GM23338 (cell line): ENCODE measurements around the gene WHAMM. TPM values are rescaled to one million over a fixed set of nuclear protein-coding genes. Genes with fewer than 3 reads are reported as not detected.

Experiments
- ATAC-seq: fragments of 200-7000 bp; cut with Tn5 transposase; 3 replicates; pipeline ENCODE4 v1.9.1; 2020
- DNase-seq: peaks from one replicate; pipeline ENCODE4 v3.0.0-alpha.2; 2015; ENCODE audit warnings: low spot score
- H2AFZ ChIP-seq: fragments of 200-600 bp; sonication (generic); 2 replicates; pipeline ENCODE4 v1.8.0; 2016; ENCODE audit warnings: antibody characterized with exemption, mild to moderate bottlenecking, moderate library complexity
- H3F3A ChIP-seq: fragments of 200-600 bp; sonication (generic); replicated peaks from 2 replicates; pipeline ENCODE4 v1.8.0; 2017; ENCODE audit warnings: antibody characterized with exemption, mixed run types, low read depth
- H3K27ac ChIP-seq: fragments of 200-600 bp; sonication (generic); 2 replicates; pipeline ENCODE4 v1.6.1; 2016; ENCODE audit warnings: low read depth
- H3K27me3 ChIP-seq: fragments of 200-600 bp; sonication (generic); 2 replicates; pipeline ENCODE4 v1.8.0; 2016; ENCODE audit warnings: mild to moderate bottlenecking, mixed run types, moderate library complexity; ENCODE audit not compliant: insufficient read depth
- H3K36me3 ChIP-seq: fragments of 200-600 bp; sonication (generic); 2 replicates; pipeline ENCODE4 v1.8.0; 2016; ENCODE audit warnings: mild to moderate bottlenecking; ENCODE audit not compliant: insufficient read depth
- H3K4me1 ChIP-seq: fragments of 200-600 bp; sonication (generic); 2 replicates; pipeline ENCODE4 v1.8.0; 2016; ENCODE audit warnings: mild to moderate bottlenecking, moderate library complexity; ENCODE audit not compliant: insufficient read depth
- H3K4me2 ChIP-seq: fragments of 200-600 bp; sonication (generic); 2 replicates; pipeline ENCODE4 v1.7.1; 2017; ENCODE audit warnings: mixed run types
- H3K4me3 ChIP-seq: fragments of 200-600 bp; sonication (generic); 2 replicates; pipeline ENCODE4 v1.6.1; 2016; ENCODE audit warnings: mixed run types
- H3K79me2 ChIP-seq: fragments of 200-600 bp; sonication (generic); replicated peaks from 2 replicates; pipeline ENCODE4 v1.8.0; 2017; ENCODE audit warnings: mild to moderate bottlenecking; ENCODE audit not compliant: insufficient read depth
- H3K9me2 ChIP-seq: fragments of 200-600 bp; sonication (generic); 2 replicates; pipeline ENCODE4 v1.8.0; 2017; ENCODE audit not compliant: insufficient read depth
- H4K20me1 ChIP-seq: fragments of 200-600 bp; sonication (generic); replicated peaks from 2 replicates; pipeline ENCODE4 v1.8.0; 2017; ENCODE audit warnings: mild to moderate bottlenecking; ENCODE audit not compliant: insufficient read depth
- H3K27ac Mint-ChIP-seq: 2 replicates; pipeline ENCODE4 v1.8.0; 2020; ENCODE audit warnings: inconsistent platforms, mild to moderate bottlenecking, moderate library complexity, mixed read lengths
- H3K27me3 Mint-ChIP-seq: 3 replicates; pipeline ENCODE4 v1.8.0; 2022; ENCODE audit warnings: low read depth, mild to moderate bottlenecking, moderate library complexity, mixed read lengths, inconsistent platforms; ENCODE audit not compliant: insufficient read depth, poor library complexity
- H3K36me3 Mint-ChIP-seq: 3 replicates; pipeline ENCODE4 v1.8.0; 2021; ENCODE audit warnings: low read depth, mild to moderate bottlenecking, inconsistent platforms, moderate library complexity, mixed read lengths
- H3K4me1 Mint-ChIP-seq: 3 replicates; pipeline ENCODE4 v1.8.0; 2020; ENCODE audit warnings: mild to moderate bottlenecking, inconsistent platforms, mixed read lengths
- H3K4me3 Mint-ChIP-seq: 3 replicates; pipeline ENCODE4 v1.8.0; 2021; ENCODE audit warnings: moderate library complexity, mild to moderate bottlenecking, inconsistent platforms, mixed read lengths
- H3K9me3 Mint-ChIP-seq: 3 replicates; pipeline ENCODE4 v1.8.0; 2020; ENCODE audit warnings: moderate library complexity, mild to moderate bottlenecking, inconsistent platforms, mixed read lengths
- CREB1 ChIP-seq: fragments of 250-450 bp; sonication (Bioruptor Pico); IDR thresholded peaks from 2 replicates; pipeline ENCODE4 v1.5.0; 2020; ENCODE audit warnings: low read depth, mild to moderate bottlenecking, moderate library complexity
- EZH2 ChIP-seq: fragments of 200-600 bp; sonication (generic); IDR thresholded peaks from one replicate; pipeline ENCODE4 v1.8.0; 2017; ENCODE audit warnings: antibody characterized with exemption, mild to moderate bottlenecking, low read depth; ENCODE audit not compliant: unreplicated experiment
- EZH2phosphoT487 ChIP-seq: fragments of 200-600 bp; sonication (generic); IDR thresholded peaks from one replicate; pipeline ENCODE4 v1.8.1; 2018; ENCODE audit warnings: antibody characterized with exemption; ENCODE audit not compliant: unreplicated experiment
- JUNB ChIP-seq: IDR thresholded peaks from one replicate; pipeline ENCODE4 v1.6.1; 2016; ENCODE audit warnings: antibody characterized with exemption; ENCODE audit not compliant: unreplicated experiment
- NANOG ChIP-seq: IDR thresholded peaks from 2 replicates; pipeline ENCODE4 v1.6.1; 2016; ENCODE audit warnings: antibody characterized with exemption, borderline replicate concordance
- POLR2AphosphoS5 ChIP-seq: IDR thresholded peaks from 2 replicates; pipeline ENCODE4 v1.6.1; 2016; ENCODE audit warnings: antibody characterized with exemption, low read depth
- STAT1 ChIP-seq: IDR thresholded peaks from one replicate; pipeline ENCODE4 v1.6.1; 2016; ENCODE audit warnings: antibody characterized with exemption; ENCODE audit not compliant: unreplicated experiment
- ZNF114 ChIP-seq: fragments of 250-450 bp; sonication (Bioruptor Pico); IDR thresholded peaks from 2 replicates; pipeline ENCODE4 v1.5.0; 2020; ENCODE audit warnings: mild to moderate bottlenecking, moderate library complexity
- ZNF331 ChIP-seq: fragments of 250-450 bp; sonication (Bioruptor Pico); IDR thresholded peaks from 2 replicates; pipeline ENCODE4 v1.5.0; 2020; ENCODE audit warnings: low read depth, mild to moderate bottlenecking, moderate library complexity
- polyA plus RNA-seq: library from polyadenylated mRNA; unstranded; fragments of >200 nt; fragmentation: Nextera tagmentation; extraction: Ambion mirVana; gene quantifications from 2 replicates; pipeline ENCODE4 v1.2.1, GENCODE V29; 2016
- total RNA-seq: library from RNA; depleted of rRNA; stranded (reverse); fragments of >200 nt; shearing (Covaris generic); gene quantifications from 2 replicates; pipeline ENCODE4 v1.2.3, GENCODE V29; 2014
- TF ChIP-seq, protein P1 (sequence below): fragments of 250-450 bp; sonication (Bioruptor Pico); IDR thresholded peaks from 2 replicates; pipeline ENCODE4 v1.5.0; 2020; ENCODE audit warnings: mild to moderate bottlenecking, moderate library complexity
- TF ChIP-seq, protein P2 (sequence below): IDR thresholded peaks from one replicate; pipeline ENCODE4 v1.6.1; 2018; ENCODE audit warnings: antibody characterized with exemption; ENCODE audit not compliant: unreplicated experiment
- TF ChIP-seq, protein P3 (sequence below), 2 experiments: fragments of 200-600 bp in 1 of 2; sonication (generic) in 1 of 2; conservative IDR thresholded peaks; 2 replicates each; pipeline versions ENCODE4 v1.5.1 to v1.6.1; 2016 to 2017; ENCODE audit warnings: antibody characterized with exemption in 2 of 2, low read depth in 2 of 2, mild to moderate bottlenecking in 2 of 2, moderate library complexity in 1 of 2

The WHAMM gene
- total and polyA plus RNA-seq, 2 experiments from 2014 or later: 2.2 to 4.1 TPM

DNA sequence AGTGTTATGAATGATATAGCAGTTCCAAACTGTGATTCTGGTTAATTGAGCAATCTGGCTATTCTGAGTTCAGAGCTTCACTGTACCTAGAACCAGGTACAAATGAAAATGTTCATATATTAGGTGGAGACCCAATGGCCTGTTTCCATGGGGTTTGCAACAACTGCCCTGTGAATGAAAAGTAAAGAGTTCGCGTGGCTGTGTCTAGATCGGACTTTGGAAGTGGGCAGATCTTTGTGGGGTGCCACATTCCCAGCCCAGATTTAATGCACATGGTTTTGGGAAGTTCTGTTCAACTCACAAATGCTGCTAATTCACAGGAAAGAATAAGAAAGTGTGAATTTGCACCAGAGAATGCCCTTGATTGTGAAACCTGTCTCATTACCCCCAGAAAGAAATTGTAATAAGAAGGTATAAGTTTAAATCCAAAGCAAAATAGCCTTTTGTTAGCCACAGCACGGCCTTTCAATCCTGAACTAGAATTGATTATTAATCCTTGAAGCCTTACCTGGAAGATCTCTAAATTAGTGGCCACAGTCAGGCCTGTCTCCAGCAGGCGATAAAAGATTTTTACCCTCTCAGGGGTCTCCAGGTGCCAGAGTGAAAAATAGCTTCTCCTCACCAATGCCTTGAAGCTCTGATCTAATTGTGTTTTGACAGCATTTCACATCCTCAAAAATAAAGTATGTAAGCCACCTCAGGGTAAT lies 22.6 kb downstream of the WHAMM start (continued):
- TF ChIP-seq, protein P1, sequence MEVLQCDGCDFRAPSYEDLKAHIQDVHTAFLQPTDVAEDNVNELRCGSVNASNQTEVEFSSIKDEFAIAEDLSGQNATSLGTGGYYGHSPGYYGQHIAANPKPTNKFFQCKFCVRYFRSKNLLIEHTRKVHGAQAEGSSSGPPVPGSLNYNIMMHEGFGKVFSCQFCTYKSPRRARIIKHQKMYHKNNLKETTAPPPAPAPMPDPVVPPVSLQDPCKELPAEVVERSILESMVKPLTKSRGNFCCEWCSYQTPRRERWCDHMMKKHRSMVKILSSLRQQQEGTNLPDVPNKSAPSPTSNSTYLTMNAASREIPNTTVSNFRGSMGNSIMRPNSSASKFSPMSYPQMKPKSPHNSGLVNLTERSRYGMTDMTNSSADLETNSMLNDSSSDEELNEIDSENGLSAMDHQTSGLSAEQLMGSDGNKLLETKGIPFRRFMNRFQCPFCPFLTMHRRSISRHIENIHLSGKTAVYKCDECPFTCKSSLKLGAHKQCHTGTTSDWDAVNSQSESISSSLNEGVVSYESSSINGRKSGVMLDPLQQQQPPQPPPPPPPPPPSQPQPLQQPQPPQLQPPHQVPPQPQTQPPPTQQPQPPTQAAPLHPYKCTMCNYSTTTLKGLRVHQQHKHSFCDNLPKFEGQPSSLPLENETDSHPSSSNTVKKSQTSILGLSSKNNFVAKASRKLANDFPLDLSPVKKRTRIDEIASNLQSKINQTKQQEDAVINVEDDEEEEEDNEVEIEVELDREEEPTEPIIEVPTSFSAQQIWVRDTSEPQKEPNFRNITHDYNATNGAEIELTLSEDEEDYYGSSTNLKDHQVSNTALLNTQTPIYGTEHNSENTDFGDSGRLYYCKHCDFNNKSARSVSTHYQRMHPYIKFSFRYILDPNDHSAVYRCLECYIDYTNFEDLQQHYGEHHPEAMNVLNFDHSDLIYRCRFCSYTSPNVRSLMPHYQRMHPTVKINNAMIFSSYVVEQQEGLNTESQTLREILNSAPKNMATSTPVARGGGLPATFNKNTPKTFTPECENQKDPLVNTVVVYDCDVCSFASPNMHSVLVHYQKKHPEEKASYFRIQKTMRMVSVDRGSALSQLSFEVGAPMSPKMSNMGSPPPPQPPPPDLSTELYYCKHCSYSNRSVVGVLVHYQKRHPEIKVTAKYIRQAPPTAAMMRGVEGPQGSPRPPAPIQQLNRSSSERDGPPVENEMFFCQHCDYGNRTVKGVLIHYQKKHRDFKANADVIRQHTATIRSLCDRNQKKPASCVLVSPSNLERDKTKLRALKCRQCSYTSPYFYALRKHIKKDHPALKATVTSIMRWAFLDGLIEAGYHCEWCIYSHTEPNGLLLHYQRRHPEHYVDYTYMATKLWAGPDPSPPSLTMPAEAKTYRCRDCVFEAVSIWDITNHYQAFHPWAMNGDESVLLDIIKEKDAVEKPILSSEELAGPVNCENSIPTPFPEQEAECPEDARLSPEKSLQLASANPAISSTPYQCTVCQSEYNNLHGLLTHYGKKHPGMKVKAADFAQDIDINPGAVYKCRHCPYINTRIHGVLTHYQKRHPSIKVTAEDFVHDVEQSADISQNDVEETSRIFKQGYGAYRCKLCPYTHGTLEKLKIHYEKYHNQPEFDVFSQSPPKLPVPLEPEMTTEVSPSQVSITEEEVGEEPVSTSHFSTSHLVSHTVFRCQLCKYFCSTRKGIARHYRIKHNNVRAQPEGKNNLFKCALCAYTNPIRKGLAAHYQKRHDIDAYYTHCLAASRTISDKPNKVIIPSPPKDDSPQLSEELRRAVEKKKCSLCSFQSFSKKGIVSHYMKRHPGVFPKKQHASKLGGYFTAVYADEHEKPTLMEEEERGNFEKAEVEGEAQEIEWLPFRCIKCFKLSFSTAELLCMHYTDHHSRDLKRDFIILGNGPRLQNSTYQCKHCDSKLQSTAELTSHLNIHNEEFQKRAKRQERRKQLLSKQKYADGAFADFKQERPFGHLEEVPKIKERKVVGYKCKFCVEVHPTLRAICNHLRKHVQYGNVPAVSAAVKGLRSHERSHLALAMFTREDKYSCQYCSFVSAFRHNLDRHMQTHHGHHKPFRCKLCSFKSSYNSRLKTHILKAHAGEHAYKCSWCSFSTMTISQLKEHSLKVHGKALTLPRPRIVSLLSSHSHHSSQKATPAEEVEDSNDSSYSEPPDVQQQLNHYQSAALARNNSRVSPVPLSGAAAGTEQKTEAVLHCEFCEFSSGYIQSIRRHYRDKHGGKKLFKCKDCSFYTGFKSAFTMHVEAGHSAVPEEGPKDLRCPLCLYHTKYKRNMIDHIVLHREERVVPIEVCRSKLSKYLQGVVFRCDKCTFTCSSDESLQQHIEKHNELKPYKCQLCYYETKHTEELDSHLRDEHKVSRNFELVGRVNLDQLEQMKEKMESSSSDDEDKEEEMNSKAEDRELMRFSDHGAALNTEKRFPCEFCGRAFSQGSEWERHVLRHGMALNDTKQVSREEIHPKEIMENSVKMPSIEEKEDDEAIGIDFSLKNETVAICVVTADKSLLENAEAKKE (CRISPR knock-in tag): no peak
- no peak for TF ChIP-seq EZH2
- no peak for TF ChIP-seq JUNB
- no peak for TF ChIP-seq NANOG

DNA sequence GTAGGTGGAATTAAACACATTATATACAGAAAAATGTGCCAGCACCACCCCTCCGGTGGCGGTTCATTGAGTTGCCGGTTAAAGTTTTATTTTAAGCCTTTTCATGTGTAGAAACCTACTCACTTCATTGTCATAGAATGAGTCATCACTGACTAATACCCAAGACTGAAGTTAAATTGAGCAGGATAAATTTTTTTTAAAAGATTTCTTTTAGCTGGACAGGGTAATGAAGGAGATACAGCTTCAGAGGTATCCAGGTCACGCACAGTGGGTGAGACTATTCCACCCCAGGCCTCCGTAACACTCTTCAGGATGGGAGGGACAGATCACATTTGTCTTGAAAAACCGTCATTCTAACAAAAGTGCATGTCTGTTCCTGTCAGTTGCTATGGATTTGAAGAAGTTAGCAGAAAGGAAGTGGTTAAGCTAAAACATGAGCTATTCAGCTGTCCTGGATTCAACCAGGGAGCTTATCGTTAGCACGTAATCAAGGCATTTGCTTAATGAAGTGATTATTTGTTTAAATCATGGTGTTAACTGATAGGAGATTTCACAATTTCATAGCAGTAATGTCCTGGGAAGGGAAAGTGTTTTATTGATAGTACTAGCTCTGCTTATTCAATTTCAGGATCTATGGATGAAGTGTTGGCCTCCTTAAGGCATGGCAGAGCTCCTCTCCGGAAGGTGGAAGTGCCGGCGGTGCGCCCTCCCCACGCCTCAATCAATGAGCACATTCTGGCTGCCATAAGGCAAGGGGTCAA lies 23.4 kb downstream of the WHAMM start:
- H3K4me1 Mint-ChIP-seq: no peaks in the 10 kb centered on the region; the same call in 2 of the 3 replicates
- 0 out of 2 replicates have a peak overlapping the region, but pooled peaks have one; percentile 69 for H3K27ac Mint-ChIP-seq
- Histone ChIP-seq H3K27me3 (no peaks in the 10 kb centered on the region), H3K4me2 (no peak overlapping the region), H3K4me3 (no peak overlapping the region), H3K27ac (no peak overlapping the region), H4K20me1 (no peaks in the 10 kb centered on the region), H3K4me1 (no peaks in the 10 kb centered on the region), H3K36me3 (peaks cover 11% of the 10 kb centered on the region), H3F3A (no peaks in the 10 kb centered on the region), H2AFZ (no peak overlapping the region), H3K79me2 (no peaks in the 10 kb centered on the region), H3K9me2 (no peaks in the 10 kb centered on the region)
- H3K27me3 Mint-ChIP-seq: no peaks in the 10 kb centered on the region
- no peak overlapping the region for H3K4me3 Mint-ChIP-seq
- DNase-seq (no peak), ATAC-seq (no peak)
- H3K9me3 Mint-ChIP-seq: no peaks in the 10 kb centered on the region
- peaks cover 35% of the 10 kb centered on the region for H3K36me3 Mint-ChIP-seq
- TF ChIP-seq, protein P2, sequence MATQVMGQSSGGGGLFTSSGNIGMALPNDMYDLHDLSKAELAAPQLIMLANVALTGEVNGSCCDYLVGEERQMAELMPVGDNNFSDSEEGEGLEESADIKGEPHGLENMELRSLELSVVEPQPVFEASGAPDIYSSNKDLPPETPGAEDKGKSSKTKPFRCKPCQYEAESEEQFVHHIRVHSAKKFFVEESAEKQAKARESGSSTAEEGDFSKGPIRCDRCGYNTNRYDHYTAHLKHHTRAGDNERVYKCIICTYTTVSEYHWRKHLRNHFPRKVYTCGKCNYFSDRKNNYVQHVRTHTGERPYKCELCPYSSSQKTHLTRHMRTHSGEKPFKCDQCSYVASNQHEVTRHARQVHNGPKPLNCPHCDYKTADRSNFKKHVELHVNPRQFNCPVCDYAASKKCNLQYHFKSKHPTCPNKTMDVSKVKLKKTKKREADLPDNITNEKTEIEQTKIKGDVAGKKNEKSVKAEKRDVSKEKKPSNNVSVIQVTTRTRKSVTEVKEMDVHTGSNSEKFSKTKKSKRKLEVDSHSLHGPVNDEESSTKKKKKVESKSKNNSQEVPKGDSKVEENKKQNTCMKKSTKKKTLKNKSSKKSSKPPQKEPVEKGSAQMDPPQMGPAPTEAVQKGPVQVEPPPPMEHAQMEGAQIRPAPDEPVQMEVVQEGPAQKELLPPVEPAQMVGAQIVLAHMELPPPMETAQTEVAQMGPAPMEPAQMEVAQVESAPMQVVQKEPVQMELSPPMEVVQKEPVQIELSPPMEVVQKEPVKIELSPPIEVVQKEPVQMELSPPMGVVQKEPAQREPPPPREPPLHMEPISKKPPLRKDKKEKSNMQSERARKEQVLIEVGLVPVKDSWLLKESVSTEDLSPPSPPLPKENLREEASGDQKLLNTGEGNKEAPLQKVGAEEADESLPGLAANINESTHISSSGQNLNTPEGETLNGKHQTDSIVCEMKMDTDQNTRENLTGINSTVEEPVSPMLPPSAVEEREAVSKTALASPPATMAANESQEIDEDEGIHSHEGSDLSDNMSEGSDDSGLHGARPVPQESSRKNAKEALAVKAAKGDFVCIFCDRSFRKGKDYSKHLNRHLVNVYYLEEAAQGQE: no peak
- TF ChIP-seq, protein P3, sequence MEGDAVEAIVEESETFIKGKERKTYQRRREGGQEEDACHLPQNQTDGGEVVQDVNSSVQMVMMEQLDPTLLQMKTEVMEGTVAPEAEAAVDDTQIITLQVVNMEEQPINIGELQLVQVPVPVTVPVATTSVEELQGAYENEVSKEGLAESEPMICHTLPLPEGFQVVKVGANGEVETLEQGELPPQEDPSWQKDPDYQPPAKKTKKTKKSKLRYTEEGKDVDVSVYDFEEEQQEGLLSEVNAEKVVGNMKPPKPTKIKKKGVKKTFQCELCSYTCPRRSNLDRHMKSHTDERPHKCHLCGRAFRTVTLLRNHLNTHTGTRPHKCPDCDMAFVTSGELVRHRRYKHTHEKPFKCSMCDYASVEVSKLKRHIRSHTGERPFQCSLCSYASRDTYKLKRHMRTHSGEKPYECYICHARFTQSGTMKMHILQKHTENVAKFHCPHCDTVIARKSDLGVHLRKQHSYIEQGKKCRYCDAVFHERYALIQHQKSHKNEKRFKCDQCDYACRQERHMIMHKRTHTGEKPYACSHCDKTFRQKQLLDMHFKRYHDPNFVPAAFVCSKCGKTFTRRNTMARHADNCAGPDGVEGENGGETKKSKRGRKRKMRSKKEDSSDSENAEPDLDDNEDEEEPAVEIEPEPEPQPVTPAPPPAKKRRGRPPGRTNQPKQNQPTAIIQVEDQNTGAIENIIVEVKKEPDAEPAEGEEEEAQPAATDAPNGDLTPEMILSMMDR (conservative IDR thresholded peaks at IDR 0.05; ENCODE audit: low read depth in 2 of 2): no peak
- TF ChIP-seq CREB1 (CRISPR knock-in tag): no peak
- no peak for TF ChIP-seq JUNB
- TF ChIP-seq STAT1: no peak
- no peak for TF ChIP-seq EZH2
- TF ChIP-seq POLR2AphosphoS5: no peak
- TF ChIP-seq EZH2phosphoT487: no peak
- no peak for TF ChIP-seq ZNF114 (CRISPR knock-in tag)
- no peak for TF ChIP-seq ZNF331 (CRISPR knock-in tag)
